Measurements from ENCODE around the gene PTPN3.

The PTPN3 gene

GRCh38 chr9:109466623-109467590 is 31.2 kb downstream of the PTPN3 start:
- H3K27ac ChIP-seq = no peak overlapping the region
- TF ChIP-seq CTCF (conservative IDR thresholded peaks at IDR 0.05) (no peak), ZFX (IDR thresholded peaks at IDR 0.05) (no peak)

GRCh38 chr9:109463924-109464625 is 34.0 kb downstream of the PTPN3 start:
- no peak for TF ChIP-seq ZFX (IDR thresholded peaks at IDR 0.05)
- TF ChIP-seq CTCF (conservative IDR thresholded peaks at IDR 0.05) = no peak
- H3K27ac ChIP-seq = no peak overlapping the region

- no peak overlapping the region for H3K27ac ChIP-seq
- TF ChIP-seq ZFX (IDR thresholded peaks at IDR 0.05) (no peak), CTCF (conservative IDR thresholded peaks at IDR 0.05) (no peak)
Observed at GRCh38 chr9:109460576-109460975, 37.5 kb downstream of the PTPN3 start.

GRCh38 chr9:109459423-109459822 is 38.7 kb downstream of the PTPN3 start:
- no peak; the same call in 1 of the 2 replicates for TF ChIP-seq CTCF (conservative IDR thresholded peaks at IDR 0.05)
- no peak for TF ChIP-seq ZFX (IDR thresholded peaks at IDR 0.05)
- H3K27ac ChIP-seq = no peak overlapping the region

- TF ChIP-seq ZFX (IDR thresholded peaks at IDR 0.05) (no peak), CTCF (conservative IDR thresholded peaks at IDR 0.05) (no peak)
- H3K27ac ChIP-seq = no peak overlapping the region
Observed at GRCh38 chr9:109458453-109459211, 39.5 kb downstream of the PTPN3 start.

- H3K27ac ChIP-seq = no peak overlapping the region
- TF ChIP-seq CTCF (conservative IDR thresholded peaks at IDR 0.05) (no peak), ZFX (IDR thresholded peaks at IDR 0.05) (no peak)
Observed at GRCh38 chr9:109456811-109457210, 41.3 kb downstream of the PTPN3 start.

All from C4-2B (cell line).